Stimulated activated naive CD4-positive, alpha-beta T cell treated with Interleukin-2 at 50 U/mL for 16 hours (primary cell): Measurements from ENCODE around the gene NOTUM.
"Not testable (repeated sequence)": the region's sequence is repeated elsewhere in the genome, so short reads cannot be mapped to it uniquely, and the experiment has no call there.

Source experiments
- DNase-seq: peaks from one replicate; lab custom pipeline; 2025; lab: John Stamatoyannopoulos, UW

NOTUM gene

GRCh38 chr17:81957691-81958432, 3.1 kb downstream of the NOTUM start:
- no peak for DNase-seq

- DNase-seq = no peak
Observed at GRCh38 chr17:81956607-81957589, 4.1 kb downstream of the NOTUM start.

- no peak for DNase-seq
Observed at GRCh38 chr17:81955756-81956544, 5.0 kb downstream of the NOTUM start.

- no peak for DNase-seq
Observed at GRCh38 chr17:81955058-81955681, 5.8 kb downstream of the NOTUM start.

GRCh38 chr17:81954131-81955057, 6.6 kb downstream of the NOTUM start:
- no peak for DNase-seq

- DNase-seq = not testable (repeated sequence)
Observed at GRCh38 chr17:81953443-81953842, 7.5 kb downstream of the NOTUM start.

- no peak for DNase-seq
Observed at GRCh38 chr17:81952792-81953228, 8.2 kb downstream of the NOTUM start.

GRCh38 chr17:81951785-81952684, 9.0 kb downstream of the NOTUM start:
- no peak for DNase-seq

GRCh38 chr17:81950501-81950900, 10.5 kb downstream of the NOTUM start:
- DNase-seq = no peak

GRCh38 chr17:81948635-81949378, 12.2 kb downstream of the NOTUM start:
- DNase-seq = no peak

GRCh38 chr17:81947189-81947588, 13.8 kb downstream of the NOTUM start, which contains the start of gene MYADML2:
Gene MYADML2, minus strand, starts transcription at chr17:81947233. Its CDS starts 5,492 bp downstream, at chr17:81941741.
- DNase-seq = no peak

GRCh38 chr17:81944858-81945257, 16.1 kb downstream of the NOTUM start:
- DNase-seq = no peak

- no peak for DNase-seq
Observed at GRCh38 chr17:81942167-81942553, 18.8 kb downstream of the NOTUM start.

GRCh38 chr17:81941484-81942166, 19.4 kb downstream of the NOTUM start:
- DNase-seq = no peak

GRCh38 chr17:81940538-81941483, 20.2 kb downstream of the NOTUM start:
- DNase-seq = no peak

- DNase-seq = no peak
Observed at GRCh38 chr17:81939881-81940385, 21.1 kb downstream of the NOTUM start.

GRCh38 chr17:81939218-81939617, 21.8 kb downstream of the NOTUM start:
- DNase-seq = no peak
